NAMALWA (cell line): ENCODE data around the gene PFKP.

Experiments used
- DNase-seq: peaks from one replicate; pipeline ENCODE4 v3.0.0-alpha.2; 2015; ENCODE audit warnings: low spot score

PFKP gene

GRCh38 chr10:3136336-3136735 lies 69.0 kb downstream of the PFKP start:
- DNase-seq: no peak

- no peak for DNase-seq
These were observed 69.6 kb downstream of the PFKP start for GRCh38 chr10:3136763-3137611.

- no peak for DNase-seq
These were observed 70.8 kb downstream of the PFKP start for GRCh38 chr10:3137958-3138726.

- no peak for DNase-seq
These were observed 72.0 kb downstream of the PFKP start for GRCh38 chr10:3139216-3139910.

- DNase-seq: no peak
These were observed 72.9 kb downstream of the PFKP start for GRCh38 chr10:3140280-3140679.

GRCh38 chr10:3141351-3142005 lies 74.1 kb downstream of the PFKP start:
- DNase-seq: no peak

GRCh38 chr10:3142146-3142875 lies 75.0 kb downstream of the PFKP start:
- DNase-seq: no peak

GRCh38 chr10:3143366-3143765 lies 76.0 kb downstream of the PFKP start:
- no peak for DNase-seq

- no peak for DNase-seq
These were observed 76.6 kb downstream of the PFKP start for GRCh38 chr10:3143791-3144434.

GRCh38 chr10:3145366-3145765 lies 78.0 kb downstream of the PFKP start:
- DNase-seq: no peak

GRCh38 chr10:3146289-3146688 lies 78.9 kb downstream of the PFKP start:
- no peak for DNase-seq

GRCh38 chr10:3147117-3147820 lies 79.9 kb downstream of the PFKP start:
- no peak for DNase-seq

- DNase-seq: no peak
These were observed 80.7 kb downstream of the PFKP start for GRCh38 chr10:3148041-3148440.

- no peak for DNase-seq
These were observed 81.6 kb downstream of the PFKP start for GRCh38 chr10:3148994-3149393.

- no peak for DNase-seq
These were observed 82.6 kb downstream of the PFKP start for GRCh38 chr10:3149918-3150317.

GRCh38 chr10:3150366-3150765 lies 83.0 kb downstream of the PFKP start:
- no peak for DNase-seq

GRCh38 chr10:3150961-3151360 lies 83.6 kb downstream of the PFKP start:
- no peak for DNase-seq

- DNase-seq: no peak
These were observed 84.7 kb downstream of the PFKP start for GRCh38 chr10:3151889-3152565.

GRCh38 chr10:3152566-3152935 lies 85.2 kb downstream of the PFKP start:
- DNase-seq: no peak

GRCh38 chr10:3154666-3155065 lies 87.3 kb downstream of the PFKP start:
- no peak for DNase-seq
